ENCODE measurements around the gene DNAJC25.
"Not testable (repeated sequence)": the region's sequence is repeated elsewhere in the genome, so short reads cannot be mapped to it uniquely, and the experiment has no call there.

The DNAJC25 gene

DNA sequence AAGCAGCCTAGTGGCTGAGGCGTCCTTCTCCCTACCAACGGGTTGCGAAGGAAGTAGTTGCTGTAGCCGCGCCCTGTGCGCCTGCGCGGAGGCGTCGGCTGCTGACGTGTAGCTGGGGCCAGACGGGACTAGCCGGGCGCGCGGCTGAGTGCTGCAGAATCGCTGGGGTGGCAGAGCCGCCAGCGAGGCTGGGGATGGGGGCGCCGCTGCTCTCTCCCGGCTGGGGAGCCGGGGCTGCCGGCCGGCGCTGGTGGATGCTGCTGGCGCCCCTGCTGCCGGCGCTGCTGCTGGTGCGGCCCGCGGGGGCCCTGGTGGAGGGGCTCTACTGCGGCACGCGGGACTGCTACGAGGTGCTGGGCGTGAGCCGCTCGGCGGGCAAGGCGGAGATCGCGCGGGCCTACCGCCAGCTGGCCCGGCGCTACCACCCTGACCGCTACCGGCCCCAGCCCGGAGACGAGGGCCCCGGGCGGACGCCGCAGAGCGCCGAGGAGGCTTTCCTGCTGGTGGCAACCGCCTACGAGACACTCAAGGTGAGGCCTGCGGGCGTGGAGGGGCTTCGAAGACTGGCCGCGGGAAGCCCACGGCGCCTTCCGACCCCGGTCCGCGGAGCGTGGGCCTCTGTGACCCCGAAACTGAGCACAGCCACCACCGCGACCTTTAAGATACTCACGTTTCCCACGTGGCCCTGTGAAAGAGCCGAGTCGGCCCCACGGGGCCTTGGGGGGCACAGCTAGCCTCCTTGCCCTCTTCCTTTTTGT lies at the start of gene DNAJC25:
Gene DNAJC25, plus strand, starts transcription at position 121 of the 758 bp plus-strand sequence. Its CDS starts 74 bp downstream, at position 195.
- DNase-seq (ENCODE audit: low spot score) = peak; percentile 95

DNA sequence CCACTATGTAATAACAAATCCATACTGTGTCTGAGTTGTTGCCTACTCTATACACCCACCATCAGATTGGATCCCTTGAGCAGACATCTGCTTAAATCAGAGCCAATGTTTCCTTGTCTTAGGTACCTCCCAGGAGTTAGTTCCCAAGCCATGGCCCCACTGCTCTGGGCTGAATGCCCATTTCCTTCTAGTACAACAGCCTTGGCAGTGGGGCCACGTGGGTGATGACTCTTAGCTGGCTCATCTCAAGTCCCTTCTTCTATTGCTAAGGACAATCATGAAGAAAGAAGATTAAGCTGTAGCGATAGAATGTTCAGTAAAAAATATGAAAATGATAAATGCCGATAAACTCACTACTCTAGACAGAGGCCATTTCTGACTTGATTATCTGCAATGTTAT lies 48.2 kb upstream of the DNAJC25 start:
- no peak for DNase-seq (ENCODE audit: low spot score)

DNA sequence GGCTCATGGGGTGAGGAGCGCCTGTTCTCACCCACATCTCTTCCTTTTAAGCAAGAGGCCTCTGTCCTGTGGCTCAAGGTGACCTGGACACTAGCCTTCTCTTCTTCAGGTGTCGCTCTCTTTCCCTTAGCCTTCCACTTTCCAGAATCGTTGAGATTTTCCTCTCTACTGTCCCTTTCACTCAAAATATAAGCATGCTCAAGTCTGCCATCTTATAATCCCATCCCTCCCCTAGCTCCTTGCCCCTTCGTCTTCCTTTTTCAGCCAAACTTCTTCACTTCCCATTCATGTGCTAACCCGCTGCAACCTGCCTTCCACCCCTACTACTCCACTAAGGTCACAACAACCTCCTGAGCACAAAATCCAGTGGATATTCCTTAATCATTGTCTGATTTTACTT lies 44.8 kb upstream of the DNAJC25 start:
- DNase-seq (ENCODE audit: low spot score) = no peak

DNA sequence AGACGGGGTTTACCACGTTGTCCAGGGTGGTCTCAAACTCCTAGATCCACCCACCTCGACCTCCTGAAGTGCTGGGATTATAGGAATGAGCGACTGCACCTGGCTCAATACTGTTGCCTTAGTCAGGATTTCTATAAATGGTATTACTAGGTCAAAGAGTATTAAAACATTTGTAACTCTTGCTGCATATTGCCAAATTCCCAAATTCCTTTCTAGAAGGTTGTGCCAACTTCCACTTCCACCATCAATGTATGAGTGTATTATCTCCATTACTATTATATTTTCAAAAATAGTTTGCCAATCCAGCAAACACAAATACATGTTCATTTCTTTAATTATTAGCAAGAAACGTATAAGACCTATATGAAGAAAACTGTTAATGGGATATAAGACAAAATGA lies 42.3 kb upstream of the DNAJC25 start:
- DNase-seq (ENCODE audit: low spot score) = no peak

DNA sequence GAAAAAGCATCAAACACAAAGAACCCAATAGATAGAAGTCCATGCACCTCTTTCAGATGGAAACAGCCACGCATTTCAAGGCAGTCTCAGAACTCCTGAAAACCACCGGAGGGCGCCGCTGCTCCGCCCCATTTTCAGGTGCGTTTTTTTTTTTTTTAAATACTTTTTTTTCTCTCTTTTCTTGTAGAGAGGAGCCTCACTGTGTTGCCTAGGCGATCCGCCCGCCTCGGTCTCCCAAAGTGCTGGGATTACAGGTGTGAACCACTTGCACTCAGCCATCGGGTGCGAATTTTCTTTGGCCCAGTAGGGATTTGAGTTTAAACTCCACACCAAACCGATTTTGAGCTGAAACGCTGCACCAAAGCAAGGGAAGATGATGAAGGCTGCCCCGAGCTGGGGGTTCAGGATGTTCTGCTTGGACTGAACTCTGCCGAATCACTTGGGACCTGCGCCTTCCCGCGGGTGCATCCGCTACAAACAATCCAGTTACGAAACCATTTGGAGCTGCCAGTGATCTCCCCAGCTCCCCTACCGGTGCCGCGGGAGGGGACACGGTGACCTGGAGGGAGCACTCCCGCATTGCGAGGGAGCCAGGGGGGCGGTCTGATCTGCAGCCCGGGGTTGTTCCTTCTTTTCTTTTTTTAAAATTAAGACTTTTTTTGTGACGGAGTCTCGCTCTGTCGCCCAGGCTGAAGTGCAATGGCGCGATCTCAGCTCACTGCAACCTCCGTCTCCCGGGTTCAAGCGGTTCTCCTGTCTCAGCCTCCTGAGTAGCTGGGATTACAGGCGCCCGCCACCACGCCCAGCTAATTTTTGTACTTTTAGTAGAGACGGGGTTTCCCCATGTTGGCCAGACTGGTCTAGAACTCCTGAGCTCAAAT lies 33.0 kb upstream of the DNAJC25 start:
- peak; percentile 47 for DNase-seq (ENCODE audit: low spot score)

DNA sequence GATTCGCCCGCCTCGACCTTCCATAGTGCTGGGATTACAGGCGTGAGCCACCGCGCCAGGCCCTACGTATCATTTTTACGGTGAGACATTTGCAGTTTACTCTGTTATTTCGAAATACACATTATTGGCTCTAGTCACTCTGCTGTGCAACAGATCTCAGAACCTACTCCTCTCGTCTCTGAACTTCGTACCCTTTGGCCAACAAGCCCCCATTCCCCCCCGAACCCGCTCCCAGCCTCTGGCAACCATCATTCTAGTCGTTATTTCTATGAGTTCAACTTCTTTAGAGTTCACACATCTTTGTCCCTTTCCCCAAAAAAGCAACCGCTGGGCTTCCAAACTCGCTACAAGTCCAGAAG lies 32.4 kb upstream of the DNAJC25 start:
- DNase-seq (ENCODE audit: low spot score) = no peak

DNA sequence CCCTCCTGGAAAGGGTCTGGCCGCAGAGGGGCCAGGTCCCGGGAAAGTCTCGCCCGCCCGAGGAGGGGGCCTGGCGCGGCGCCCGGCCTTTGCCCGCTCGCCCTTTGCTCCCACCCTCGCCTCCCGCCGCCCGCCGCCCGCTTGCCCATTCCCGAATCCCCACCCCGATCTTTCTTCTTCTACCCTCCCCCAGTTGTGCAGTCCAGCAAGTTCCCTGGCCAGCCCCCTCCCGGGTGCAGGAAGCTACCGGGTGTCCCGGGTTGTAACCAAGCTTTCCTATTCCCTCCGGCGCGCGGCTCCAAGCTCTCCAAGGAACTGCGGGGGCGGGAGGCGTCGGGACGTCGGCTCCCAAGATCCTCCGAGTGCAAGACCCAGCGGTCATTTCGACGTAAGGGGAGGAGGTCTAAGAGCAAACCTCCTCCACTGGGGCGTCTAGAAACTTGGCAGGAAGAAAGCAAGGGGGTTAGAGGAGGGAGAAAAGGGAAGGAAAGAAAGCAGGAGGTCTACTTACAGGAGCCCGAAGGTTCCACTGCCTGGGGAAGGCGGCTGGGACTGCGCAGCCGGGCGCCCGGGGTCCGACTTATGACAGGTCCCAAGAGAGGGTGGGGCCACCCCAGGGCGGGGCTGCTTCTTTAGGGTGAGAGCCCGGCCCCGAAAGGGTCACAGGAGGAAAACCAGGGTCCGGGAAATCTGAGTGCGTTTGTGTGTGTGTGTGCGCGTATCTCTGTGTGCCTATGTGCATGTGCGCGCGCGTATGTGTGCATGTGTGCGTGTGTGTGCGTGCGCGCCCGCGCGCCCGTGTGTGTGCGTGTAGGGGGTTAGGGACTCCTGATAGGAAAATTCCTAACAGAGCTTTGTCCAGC lies 31.8 kb upstream of the DNAJC25 start, which contains the start of gene PTGR1:
Gene PTGR1, minus strand, starts transcription at position 556 of the 863 bp plus-strand sequence. CDS start 2,225 bp downstream, outside the sequence.
- no peak for DNase-seq (ENCODE audit: low spot score)

DNA sequence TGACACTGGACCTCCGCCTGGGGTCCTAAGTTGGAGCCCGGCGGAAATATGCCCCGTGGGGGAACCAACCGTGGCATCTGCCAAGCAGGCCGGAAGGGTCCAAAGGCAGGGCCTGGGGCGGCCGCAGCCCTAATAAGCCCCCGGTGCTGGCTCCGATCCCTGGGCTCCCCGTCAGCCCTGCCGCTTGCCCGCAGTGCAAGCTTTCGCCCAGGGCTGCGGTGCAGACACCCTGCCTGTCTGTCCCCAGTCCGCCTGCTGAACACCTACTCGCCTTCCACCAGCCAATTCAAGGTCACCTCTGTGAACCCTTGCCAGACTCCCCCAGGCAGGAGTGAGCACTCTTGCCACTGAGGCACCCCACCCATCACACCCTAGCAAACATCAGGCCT lies 31.2 kb upstream of the DNAJC25 start:
- no peak for DNase-seq (ENCODE audit: low spot score)

DNA sequence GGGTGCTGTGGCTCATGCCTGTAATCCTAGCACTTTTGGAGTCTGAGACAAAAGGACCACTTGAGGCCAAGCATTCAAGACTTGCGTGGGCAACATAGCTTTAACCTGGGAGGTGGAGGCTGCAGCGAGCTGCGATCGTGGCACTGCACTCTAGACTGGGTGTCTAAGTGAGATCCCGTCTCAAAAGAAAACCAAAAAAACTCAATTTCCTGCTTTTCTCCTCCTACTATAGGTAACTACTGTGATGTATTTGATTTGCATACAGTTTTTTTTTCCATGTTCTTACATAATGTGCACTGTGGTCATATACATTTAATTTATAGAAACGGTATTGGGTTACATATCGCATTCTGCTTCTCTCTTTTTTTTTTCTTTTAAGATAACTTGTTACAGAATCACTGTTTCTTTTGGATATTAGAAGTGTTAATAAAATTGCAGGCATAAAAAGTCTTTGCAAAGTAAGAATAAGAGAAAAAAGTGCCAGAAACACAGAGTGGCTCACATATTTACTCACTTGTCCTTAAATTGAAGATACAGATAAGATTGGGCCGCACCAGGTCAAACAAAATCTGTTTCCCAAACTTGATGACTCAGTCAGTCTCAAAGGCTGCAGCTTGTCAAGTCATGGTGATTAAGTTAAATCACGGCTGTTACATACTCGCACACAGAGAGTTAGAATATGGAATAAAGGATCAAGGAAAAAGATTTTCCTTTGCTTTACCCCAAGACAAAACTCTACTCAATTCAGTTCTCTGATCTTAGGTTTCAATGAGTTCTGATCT lies 29.7 kb upstream of the DNAJC25 start:
- DNase-seq (ENCODE audit: low spot score) = no peak

DNA sequence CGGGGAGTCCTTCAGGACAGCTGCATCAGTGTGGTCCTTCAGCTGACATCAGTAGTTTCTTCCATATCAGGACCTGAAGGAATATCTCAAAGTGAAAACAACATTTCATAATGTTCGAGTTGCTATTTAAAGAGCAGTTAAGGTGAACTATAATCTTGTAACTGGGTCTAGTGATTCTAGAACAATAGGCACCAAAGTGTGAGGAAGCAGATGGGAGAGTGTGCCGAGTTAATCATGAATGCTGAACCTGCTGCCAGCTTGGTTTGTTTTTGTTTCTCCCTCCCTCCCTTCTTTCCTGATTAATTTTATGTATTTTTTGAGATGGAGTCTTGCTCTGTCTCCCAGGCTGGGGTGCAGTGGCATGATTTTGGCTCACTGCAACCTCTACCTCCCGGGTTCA lies 28.1 kb upstream of the DNAJC25 start:
- no peak for DNase-seq (ENCODE audit: low spot score)

DNA sequence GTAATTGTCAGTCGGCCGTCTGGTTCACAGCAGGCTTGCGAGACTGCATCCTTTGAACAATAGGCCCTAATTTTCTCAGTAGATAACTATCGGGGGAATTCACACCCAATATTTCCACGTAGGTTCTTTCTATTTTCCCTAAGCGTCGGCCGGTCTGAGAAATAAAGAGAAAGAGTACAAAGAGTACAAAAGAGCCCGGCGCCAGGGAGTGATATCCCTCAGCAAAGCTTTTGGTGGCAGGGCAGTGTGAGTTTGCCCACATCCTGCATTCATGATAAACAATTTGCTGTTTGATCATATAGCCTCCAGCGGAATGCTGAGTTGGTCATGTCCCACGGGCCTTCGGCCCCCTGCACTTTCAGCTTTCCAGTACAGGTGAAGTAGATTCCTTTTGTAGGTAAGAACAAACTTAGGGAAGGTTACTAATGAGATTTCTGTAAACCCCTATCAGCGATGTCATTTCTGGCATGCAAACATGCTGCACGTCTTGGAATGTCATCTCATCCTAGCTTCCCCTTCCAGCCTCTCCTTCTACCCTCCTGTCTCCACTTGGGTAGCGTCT lies 27.0 kb upstream of the DNAJC25 start:
- no peak for DNase-seq (ENCODE audit: low spot score)

DNA sequence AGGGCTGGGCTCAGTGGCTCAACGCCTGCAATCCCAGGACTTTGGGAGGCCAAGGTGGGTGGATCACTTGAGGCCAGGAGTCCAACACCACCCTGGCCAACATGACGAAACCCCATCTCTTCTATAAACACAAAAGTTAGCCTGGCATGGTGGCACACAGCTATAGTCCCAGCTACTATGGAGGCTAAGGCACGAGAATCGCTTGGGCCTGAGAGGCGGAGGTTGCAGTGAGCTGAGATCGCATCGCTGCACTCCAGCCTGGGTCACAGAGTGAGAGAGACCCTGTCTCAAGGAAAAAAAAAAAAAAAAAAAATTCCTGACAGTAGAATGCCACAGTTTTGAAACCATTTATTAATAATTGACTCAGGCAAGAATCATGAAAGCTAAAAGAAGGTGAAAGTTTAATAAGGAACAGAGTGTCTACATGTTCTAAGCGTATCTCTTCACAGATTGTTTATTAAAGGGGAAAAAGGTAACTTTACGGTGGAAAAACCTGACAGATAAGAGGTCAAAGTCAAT lies 26.0 kb upstream of the DNAJC25 start:
- no peak for DNase-seq (ENCODE audit: low spot score)

DNA sequence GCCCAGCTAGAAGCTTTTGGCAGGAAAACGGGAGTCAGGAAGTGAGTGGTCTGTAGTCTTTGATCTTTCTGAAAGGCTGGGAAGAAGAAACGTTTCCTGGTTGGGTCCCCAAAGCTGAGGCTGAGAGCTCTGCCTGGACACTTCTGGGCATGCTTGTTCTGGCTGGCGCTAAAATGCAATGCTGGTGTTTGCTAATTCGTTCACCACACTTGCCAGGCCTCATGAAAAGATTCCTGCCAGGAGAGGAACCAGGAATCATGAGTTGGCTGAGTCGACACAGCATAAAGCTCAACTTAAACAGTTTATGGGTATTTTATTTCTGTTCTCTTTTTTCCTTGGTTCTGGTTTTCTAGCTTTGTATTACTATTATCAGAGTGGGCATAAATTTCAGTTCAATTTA lies 21.0 kb upstream of the DNAJC25 start:
- DNase-seq (ENCODE audit: low spot score) = no peak

DNA sequence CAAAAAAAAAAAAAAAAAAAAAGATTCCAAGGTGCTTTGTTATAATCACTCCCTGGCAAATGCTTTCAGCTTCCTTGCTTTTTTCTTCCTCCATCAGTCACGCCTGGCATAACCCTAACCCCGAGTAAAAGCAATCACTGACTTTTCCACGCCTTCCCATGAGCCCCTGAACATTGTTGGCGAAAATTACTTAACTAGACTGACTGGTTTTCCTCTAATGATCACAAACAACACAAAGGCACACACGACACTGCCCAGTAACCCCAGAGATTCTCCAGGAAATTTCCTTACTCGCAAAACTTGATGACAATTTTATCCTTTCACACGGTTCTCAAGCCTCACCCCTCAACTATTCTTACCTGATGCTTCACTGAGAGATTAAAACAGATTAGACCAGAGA lies 20.3 kb upstream of the DNAJC25 start:
- no peak for DNase-seq (ENCODE audit: low spot score)

DNA sequence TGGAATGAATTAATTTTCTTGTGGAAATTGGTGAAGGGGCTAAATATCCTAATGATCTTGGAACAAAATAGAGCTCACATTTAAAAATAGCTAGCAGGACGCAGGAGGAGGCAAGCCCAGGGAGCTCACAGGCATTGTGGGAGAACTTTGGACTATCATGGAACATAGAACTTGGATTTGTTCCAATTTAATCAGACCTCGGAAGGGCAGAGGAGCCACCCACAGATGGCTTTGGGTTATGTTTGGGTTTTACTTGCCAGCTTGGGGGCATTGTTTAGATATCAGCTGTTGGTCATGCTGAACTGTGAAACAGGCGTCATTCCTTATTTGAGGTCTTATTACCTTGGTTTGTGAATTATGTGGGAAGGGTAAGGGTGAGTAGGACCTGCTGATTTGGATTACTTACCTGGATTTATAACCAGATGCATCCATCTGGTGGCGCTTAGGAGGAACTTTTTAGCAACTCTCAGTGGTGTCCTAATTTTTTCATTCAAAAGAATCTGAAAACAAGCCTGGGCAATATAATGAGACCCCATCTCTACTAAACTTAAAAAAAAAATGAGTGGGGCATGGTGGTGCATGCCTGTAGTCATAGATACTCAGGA lies 17.6 kb upstream of the DNAJC25 start:
- no peak for DNase-seq (ENCODE audit: low spot score)

DNA sequence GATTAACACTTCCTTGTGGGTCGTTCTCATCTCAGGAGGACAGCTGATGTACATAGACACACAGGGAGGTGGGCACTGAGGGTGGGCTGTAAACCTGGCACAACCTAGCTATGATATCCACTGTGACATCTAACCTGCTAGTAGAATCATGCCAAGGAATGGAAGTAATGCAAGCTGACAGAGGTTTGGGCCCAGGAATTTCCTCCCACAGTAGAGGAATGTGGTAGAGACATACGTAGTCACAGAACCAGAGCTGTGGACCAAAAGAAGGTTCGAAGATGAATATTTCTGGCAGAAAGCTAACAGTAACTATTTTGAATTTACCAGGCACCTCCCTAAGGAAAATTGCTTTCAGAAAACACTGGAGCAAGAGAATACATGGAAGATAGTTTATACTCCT lies 15.2 kb upstream of the DNAJC25 start:
- no peak for DNase-seq (ENCODE audit: low spot score)

DNA sequence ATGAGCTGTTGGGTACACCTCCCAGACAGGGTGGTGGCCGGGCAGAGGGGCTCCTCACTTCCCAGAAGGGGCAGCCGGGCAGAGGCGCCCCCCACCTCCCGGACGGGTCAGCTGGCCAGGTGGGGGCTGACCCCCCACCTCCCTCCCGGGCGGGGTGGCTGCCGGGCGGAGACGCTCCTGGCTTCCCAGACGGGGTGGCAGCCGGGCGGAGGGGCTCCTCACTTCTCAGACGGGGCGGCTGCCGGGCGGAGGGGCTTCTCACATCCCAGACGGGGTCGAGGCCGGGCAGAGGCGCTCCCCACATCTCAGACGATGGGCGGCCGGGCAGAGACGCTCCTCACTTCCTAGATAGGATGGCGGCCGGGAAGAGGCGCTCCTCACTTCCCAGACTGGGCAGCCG lies 13.8 kb upstream of the DNAJC25 start:
- DNase-seq (ENCODE audit: low spot score) = not testable (repeated sequence)

DNA sequence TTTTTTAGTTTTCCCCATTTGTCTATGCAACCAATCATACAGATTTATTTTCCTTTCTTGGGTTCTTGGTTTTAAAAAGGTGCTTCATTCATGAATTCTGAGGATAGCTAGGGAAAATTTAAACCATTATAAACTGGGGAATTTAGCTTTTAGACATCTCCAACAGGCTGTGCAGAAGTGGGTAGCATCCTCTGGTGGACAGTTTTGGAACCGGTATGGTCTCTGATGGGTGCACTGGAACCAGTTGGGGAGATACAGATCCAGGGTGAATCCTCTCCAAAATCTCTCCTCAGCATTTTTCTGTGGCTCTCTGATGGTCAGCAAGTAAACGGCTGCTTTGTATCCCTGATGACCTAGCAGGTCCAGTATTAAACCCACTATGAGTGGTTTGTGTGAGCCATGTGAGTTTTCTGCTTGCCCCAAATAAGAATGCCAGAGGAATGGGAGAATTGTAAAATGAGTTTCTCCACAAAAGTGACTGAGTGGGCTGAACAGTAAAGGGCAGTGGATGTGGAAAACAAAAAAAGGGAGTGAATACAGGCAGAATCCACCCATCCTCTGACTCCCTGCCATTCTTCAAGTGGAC lies 9.1 kb upstream of the DNAJC25 start:
- no peak for DNase-seq (ENCODE audit: low spot score)

DNA sequence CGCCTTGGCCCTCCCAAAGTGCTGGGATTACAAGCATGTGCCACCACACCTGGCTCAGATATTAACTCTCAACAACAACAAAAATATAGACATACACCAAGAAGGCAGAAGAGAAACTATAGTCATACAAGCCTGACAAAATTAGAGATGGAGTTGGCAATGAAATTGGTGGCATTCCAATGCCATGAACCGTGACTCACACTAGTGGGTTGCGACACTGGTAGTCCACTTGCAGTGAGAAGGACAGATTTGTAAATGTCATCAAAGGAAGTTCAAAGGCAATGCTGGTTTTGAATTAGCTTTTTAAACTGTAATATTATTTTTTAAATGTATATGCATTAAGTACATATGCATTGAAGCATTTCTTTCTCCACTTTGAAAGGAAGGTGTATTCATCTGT lies 8.5 kb upstream of the DNAJC25 start:
- no peak for DNase-seq (ENCODE audit: low spot score)
